GM19468 (cell line): Measurements from ENCODE around the gene PIP5K1C.

Experiments
- ATAC-seq: cut with Tn5 transposase; IDR thresholded peaks from one replicate; pipeline ENCODE4 v1.9.1; 2021; ENCODE audit warnings: mild to moderate bottlenecking, moderate library complexity, moderate number of reproducible peaks; ENCODE audit not compliant: unreplicated experiment; ENCODE audit errors: extremely low read depth

PIP5K1C gene

DNA sequence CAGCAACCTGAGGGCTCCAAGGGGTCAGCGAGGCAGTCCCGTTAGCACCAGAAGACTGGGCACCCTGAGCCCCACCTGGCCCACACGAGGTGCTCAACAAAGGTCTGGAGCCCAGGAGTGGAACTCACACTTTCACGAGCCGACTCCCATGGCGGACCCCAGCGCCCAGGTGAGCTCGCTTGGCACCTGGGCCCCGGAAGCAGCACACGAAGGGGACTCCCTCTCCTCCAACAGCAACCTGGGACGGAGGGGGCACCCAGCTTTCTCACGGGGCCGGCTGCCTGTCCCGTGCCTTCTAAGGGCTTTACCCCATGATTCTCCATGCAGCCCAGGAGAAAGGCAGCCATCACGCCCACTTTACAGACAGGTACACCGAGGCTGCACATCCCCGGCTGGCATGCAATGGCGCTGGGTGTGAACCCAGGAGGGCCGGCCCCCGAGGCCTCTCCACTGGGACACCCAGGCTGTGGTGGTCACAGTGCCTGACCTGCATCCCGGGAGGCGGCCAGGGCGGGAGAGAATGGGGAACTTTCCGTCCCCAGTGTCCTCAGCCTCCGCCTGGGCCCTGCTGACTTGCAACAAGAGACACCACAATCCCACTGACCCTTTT lies 5.0 kb downstream of the PIP5K1C start:
- ATAC-seq: no peak

DNA sequence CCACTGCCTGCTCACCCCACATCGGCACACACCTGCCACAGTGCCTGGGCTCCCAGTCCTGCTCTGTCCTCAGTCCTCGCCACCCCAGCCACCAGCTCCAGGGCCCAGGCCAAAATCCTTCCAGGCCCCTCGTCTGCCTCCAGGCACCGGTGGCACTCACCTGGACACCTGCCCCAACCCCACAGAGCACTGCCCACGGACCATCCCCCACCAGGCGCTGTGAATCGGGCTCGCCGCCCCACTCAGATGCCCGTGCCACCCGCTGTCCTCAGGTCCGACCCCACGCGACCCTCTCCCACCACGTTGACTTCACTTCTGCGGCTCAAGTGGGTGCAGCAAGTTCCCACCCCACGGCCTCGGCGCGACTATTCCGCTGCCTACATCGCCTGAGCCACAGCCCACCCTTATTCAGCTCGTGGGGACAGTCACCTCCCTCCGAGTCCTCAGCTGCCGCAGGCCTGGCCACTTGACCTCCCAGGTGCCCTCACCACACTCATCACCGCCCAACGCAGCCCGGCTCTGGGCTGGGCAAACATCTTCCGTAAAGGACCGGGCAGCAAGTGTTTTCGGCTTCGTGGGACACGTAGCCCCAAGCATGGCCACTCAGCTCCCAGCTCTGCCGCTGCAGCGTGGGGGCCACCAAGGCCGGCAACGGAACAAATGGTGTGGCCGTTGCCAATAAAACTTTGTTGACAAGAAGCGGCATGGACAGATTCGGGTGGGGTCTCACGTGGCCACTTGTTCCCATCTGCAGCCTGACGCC lies 5.7 kb downstream of the PIP5K1C start:
- no peak for ATAC-seq

DNA sequence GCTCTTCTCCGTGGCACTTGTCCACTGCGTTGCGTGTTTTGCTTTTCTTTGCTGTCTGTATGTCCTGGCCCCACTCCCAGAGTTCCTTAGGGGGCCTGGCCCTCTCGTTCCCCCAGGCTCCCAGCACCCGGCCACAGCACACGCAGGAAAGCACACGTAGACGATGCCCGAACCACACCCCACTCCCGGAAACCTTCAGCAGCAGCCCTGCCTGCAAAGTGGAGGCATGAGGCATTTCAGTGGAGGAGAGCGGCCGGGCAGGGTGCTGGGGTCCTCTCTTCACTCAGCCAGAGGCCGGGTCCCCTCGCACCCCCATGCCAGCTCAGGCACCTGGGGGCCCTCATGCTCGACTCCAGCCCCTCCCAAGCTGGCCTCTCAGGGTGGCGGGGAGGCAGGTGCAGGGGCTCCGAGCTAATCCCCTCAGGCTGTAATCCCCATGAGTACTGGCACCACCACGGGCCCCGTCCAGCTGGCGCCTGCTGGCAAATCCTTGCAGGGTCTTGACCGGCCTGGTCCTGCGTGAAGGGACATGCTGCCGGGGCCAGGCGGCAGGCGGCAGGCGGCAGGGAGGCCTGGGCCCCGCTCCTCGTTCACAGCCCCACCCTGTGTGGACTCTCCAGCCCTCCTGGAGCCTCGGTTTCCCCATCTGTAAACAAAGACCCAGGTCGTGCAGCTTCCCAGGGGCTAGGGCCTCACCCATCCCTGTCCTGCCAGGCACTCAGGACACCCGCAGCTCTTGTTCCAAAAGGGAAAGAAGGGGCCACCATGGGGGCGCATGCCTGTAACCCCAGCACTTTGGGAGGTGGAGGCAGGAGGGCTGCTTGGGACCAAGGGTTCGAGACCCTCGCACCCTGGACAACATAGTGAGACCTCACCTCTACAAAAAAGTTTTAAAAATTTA lies 7.0 kb downstream of the PIP5K1C start:
- no peak for ATAC-seq

DNA sequence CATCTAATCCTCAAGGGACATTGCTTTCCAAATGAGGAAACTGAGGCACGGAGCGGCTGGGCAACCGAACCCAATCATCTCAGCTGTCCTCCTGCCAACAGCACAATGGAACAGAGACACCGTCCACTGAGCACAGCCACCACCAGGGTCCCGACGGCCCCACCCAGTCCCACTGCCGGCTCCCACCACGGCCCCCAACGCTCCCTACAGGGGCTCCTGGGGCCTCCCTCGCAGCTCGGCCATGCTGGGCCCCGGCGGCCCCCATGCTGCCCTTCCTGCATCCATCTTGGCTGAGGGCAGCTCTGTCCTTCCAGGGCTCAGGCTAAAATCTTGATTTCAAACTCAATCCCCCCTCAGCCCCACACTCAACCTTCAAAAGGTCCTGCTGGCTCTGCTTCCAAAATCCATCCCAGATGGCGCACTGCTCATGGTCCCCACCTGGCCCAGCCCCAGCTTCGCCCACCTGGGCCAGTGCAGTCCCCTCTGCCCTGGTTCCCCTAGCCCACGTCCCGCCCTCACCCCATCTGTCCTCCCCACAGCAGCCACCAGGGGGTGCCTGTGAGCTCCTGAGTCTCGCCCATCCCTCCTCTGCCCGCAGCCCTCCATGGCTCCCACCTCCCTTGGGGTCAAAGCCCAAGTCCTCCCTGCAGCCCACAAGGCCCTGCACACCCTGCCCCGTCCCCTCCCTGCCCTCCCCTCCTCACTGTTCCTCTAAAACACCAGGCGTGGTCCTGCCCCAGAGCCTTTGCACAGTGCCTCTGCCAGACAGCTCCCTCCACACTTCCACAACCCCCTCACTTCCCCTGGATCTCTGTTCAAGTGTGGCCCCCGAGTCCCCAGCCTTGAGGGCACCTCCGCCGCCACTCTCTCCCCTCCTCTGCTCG lies 7.9 kb downstream of the PIP5K1C start:
- no peak for ATAC-seq

DNA sequence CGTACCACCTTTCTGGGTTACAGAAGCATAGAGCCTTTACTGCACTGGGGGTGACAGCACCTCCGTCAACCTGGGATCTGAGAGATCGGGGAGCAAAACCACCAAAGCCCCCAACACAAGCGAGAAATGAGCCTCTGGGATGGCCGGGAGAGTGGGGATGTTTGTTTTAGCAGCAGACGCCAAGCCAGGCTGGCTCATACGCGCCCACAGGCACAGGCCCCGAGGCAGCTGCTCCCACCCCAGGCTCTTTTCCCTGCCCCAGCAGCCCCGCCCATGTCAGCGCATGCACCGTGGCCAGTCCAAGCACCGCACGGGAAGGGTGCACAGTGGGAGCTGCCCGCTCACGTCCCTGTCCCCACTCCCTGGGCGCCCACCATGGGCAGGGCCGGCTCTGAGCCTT lies 8.5 kb downstream of the PIP5K1C start:
- no peak for ATAC-seq

DNA sequence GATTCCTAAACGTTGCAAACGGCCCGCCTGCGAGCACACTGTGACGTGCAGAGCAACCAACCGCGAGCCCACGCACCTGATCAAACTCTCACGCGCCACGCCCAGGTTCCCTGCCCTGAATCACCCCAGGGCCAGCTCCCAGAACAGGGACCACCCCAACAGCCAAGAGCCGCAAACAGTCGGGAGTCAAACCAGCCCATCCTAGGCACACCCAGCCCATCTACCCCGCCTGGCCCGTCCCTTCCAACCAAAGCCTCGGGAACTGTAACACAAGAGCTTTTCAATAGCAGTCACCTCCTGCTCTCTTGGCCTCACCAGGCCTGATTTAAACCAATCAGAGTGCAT lies 8.9 kb downstream of the PIP5K1C start:
- no peak for ATAC-seq

DNA sequence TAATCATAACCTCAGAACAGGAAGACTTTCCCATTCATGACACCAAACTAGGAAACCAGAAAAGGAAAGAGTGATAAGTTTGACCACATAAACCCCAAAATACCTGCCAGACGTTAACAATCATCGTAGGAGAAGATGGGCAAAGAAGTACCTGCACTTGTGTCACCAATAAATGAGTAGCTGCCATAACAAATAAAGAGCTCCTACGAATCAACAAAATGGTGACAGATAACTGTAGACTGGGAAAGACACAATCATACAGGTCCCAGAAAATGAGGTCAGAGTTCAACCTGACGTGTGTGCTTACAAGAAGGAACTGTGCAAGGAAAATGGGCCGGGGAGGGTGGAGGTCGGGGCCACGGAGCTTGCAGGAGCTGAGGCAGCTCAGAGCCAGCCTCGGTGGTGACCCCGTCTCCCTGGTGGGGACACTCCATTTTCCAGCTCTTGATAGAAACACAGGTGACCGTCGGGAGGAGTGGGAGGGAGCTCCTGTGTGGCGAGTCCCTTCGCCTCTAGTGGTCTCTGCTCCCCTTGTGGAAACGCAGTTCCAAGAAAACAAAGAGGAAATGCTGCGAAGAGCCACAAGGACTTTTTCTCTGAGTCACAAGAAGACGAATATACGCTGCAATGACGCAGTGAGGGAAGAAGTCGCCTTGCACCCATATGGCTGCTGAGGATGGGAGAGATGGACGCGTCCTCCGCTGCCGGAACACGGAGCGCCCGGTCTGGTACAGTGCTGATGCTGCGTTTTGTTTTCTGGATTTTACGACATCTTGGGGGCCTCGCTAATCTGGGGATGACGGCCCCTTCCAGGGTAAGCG lies 9.5 kb downstream of the PIP5K1C start:
- ATAC-seq: no peak

DNA sequence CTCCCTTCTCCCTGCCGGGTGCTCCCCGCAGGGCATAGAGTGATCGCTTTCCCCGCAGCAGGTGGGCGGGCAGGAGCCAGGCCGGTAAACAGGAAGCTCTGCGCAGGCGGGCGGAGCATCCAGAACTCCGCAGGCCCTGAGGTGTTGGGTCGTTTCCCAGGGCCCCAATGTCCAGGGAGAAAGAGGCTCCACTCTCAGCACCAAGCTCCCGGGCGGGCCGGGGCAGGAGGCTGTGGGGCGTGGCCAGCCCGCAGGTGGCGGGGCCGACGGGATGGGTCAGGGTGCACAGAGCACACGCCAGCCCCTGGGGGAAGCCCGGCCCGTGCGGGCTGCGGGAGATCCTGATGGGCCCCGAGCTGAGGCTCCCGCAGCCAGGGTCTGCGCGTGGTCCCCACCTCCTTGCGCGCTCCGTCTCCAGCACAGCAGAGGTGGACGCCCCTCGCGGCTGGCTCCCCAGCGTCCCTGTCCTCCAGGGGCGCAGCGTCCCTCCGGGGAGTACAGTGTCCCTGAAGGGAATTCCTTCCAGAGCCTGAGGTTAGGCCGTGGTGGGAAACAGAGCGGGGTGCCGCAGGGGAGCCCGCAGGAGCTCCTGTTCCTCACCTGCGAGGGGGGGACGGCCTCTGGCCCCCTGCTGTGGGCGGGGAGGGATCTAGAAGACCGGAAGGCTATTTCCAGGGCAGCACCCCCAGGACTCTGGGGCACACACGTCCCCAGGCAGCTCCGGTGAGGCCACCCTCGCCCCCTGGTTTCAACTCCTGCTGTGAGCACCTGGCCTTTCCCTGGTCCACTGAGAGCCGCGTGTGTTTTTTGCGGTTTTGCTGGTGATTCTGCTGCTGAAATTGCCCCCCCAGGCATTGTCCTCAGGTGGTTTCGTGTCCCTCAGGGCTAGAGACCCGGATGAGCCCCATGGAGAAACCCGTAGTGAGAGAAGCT lies 12.2 kb downstream of the PIP5K1C start:
- ATAC-seq: no peak

DNA sequence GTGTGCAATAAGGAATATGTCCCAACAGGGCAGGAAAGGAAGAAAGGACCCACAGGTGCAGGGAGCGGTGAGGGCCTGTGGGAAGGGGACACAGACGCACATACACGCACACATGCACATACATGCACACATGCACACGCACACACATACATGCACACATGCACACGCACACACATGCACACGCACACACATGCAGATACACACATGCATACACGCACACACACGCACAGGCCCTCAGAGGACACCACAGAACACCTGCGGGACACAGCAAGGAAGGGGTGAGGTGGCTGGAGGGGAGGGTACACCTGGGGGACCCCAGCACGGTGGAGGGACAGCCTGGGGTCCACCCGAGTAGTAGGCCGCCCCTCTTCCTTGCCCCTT lies 12.9 kb downstream of the PIP5K1C start:
- no peak for ATAC-seq

DNA sequence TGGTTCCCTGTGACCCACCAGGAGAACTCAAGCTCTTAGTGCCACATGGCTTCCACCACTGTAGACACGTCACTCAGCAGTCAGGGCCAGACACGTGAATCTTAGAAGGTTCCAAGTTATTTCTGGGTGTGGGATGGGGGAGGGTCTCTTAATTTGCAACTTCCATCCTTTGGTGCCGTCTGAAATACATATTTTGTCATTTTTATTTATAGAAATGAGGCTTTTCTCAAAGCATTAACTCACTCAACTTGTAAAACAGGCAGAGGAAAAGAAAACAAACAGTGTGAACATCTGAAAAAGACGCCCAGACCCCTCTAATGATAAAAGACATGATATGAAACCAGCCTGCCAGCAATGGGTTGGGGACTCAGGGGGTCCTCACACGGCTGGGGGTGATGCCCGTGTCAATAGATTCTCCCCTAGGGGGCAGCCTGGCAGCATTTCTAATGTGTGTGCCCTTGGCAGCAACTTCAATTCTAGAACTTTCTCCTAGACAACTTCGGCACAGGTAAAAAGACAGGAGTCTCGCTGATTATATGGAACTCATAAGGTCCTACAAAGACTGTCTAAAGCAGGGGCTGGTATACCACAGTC lies 15.4 kb downstream of the PIP5K1C start:
- no peak for ATAC-seq

DNA sequence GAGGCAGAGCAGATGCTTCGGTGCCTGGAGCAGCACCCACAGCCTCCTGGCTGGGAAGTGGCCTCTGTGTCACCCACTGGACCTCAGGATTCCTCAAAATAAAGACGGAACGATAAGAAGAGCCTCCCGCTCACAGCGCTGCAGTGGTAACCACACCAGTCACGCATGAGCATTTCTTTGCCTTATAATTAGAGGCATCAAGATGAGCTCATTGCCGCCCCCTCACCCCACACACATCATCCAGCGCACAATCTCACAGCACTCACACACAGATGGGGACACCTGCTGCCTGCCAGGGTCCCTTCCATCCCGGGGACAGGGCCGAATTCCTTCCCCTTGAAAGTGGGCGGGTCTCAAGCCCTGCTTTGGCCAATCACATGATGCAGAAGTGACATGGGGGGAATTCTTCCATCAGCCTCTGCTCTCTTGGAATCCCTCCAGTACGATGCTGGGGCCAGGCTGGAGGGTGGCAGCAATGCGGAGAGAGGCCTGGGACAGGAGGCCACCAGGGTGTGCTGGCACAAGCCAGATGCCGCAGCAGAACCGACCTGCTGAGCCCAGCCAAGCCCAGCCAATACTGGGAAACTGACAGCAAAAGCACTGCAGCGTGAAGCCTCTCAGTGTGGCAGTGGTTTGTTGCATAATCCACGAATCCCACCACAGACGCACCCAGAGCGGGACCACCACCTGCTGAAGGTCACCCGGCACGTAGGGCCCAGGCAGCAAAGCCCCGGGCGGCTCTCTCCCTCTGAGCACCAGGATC lies 16.0 kb downstream of the PIP5K1C start:
- ATAC-seq: no peak

DNA sequence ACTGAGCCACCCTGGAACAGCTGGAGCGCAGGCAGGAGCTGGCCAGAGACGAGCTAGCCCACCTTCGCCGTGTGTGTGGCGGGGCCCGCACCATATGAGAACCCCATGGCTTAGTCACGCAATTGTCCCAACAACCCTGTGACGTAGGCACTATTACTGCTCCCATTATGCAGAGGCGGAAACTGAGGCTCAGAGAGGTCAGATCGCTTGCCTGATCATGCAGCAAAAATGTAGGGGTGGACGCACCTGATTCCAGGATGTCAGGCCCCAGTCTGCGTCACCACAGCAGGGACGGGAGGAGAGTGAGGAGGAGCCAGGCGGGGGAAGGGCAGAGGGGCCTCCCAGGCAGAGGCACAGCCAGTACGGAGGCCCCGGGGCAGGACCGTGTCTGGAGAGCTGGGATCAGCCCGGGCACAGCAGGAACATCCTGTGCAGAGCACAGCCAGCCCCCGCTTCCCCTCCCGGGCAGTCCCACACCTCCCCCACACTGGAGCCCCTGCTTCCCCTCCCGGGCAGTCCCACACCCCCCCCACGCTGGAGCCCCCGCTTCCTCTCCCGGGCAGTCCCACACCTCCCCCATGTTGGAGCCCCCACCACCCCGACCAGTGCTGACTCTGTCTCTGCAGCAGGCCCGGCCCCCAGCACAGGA lies 16.7 kb downstream of the PIP5K1C start:
- ATAC-seq: no peak

DNA sequence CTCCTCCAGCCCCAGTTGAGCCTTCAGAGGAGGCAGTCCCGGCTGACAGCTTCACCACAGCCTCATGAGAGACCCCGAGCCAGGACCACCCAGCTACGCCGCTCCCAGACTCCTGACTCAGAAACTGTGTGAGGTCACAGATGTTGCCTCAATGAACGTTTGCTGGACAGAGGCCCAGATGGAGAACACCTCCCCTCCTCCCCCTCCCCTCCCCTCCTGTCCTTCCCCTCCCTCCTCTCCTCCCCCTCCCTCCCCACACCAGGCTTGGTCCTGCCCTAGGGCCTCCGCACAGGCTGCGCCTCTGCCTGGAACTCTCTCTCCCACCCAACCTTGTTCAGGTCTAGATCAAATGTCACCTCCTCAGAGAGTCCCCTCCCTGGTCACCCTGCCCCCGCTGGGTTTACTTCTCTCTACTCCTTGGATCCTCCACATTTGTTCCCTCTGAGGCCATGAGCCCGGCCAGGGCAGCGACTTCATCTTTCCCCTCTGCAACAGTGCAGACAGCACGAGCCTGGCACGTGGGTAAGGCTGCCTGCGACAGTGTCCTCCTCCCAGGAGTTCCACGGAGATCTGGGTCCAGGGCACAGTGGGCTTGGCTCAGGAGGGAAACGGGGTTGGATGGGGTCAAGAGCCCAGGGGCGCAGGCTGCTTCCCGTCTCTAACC lies 17.4 kb downstream of the PIP5K1C start:
- no peak for ATAC-seq

DNA sequence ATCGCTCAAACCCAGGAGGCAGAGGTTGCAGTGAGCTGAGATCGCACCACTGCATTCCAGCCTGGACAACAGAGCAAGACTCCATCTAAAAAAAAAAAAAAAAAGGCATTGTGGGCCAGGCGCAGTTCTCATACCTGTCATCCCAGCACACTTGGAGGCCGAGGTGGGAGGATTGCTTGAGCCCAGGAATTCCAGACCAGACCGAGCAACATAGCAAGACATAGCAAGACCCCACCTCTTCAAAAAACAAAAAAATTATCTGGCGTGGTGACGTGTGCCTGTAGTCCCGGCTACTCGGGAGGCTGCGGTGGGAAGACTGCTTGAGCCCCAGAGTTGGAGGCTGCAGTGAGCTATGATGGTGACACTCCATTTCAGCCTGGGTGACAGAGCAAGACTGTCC lies 18.0 kb downstream of the PIP5K1C start:
- ATAC-seq: no peak

DNA sequence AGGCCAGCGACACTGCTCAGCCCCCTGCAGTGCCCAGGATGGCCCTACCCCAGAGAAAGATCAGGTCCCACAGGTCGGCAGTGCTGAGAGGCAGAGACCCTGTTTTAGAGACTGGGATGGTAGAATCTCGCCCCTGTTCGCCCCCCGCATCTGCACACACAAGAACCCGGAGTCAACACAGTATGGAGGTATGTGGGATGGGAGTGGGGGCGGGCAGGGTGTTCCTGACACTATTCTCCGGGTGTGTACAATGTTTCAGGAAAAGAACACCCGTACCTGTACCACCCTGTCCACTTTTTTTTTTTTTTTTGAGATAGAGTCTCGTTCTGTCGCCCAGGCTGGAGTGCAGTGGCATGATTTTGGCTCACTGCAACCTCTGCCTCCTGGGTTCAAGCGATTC lies 19.3 kb downstream of the PIP5K1C start:
- ATAC-seq: no peak

DNA sequence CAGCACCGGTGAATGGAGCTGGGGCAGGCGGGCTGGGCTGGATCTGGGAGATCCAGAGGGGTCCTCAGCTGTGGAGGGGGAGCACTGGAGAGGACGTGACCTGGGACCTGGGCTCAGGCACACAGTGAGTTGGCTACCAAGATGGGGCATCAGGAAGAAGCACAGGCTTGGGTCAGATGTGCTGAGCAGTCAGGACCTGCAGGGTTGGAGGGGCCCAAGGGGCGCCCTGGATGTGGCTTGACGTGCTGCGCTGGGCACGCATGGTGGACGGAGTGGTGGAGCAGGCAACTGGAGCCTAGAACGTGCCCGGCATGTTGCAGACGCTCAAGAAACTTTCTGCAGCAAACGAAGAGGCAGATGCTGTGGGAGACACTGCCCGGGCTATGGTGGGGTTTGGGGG lies 20.7 kb downstream of the PIP5K1C start:
- no peak for ATAC-seq
